ENCODE measurements around the gene MRRF. TPM values are rescaled to one million over a fixed set of nuclear protein-coding genes. Genes with fewer than 3 reads are reported as not detected.

The MRRF gene
- total RNA-seq, 4 donors from 2014 or later = 22.7 to 39.4 (median 38.2) TPM

DNA sequence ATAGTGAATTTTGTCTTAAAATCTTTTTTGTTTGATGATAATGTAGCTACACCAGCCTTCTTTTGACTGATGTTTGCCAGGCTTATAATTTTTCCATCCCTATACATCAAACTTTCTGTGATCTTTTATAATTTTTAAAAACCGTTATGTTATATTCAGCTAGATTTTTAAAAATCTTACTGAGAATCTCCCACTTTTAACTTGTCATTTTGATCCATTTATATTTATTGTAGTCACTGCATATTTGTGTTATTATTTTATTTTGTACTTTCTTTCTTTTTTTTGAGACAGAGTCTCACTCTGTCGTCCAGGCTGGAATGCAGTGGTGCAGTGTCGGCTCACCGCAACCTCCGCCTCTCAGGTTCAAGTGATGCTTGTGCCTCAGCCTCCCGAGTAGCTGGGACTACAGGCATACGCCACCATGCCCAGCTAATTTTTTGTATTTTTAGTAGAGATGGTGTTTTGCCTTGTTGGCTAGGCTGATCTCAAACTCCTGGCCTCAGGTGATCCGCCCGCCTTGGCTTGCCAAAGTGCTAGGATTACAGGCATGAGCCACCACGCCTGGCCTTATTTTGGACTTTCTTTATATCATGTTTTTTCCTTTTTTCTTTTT lies 12.7 kb downstream of the MRRF start:
- Histone ChIP-seq H3K4me3 (no peak overlapping the region), H3K9me3 (peaks cover 0 to 21% (median 7%) of the 10 kb centered on the region in 4 donors), H3K27ac (no peak overlapping the region), H3K36me3 (peaks cover 0 to 65% (median 0%) of the 10 kb centered on the region in 3 donors), H3K27me3 (no peaks in the 10 kb centered on the region), H3K4me1 (peaks cover 0 to 4% (median 0%) of the 10 kb centered on the region in 4 donors)
- 96 to 98% methylated on average over 10 of the region's 10 CpGs for WGBS, 2 donors
- no peak for DNase-seq (ENCODE audit: low spot score in 2 of 2)
- no peak for TF ChIP-seq POLR2A (IDR thresholded peaks at IDR 0.05)
- TF ChIP-seq, protein P1, sequence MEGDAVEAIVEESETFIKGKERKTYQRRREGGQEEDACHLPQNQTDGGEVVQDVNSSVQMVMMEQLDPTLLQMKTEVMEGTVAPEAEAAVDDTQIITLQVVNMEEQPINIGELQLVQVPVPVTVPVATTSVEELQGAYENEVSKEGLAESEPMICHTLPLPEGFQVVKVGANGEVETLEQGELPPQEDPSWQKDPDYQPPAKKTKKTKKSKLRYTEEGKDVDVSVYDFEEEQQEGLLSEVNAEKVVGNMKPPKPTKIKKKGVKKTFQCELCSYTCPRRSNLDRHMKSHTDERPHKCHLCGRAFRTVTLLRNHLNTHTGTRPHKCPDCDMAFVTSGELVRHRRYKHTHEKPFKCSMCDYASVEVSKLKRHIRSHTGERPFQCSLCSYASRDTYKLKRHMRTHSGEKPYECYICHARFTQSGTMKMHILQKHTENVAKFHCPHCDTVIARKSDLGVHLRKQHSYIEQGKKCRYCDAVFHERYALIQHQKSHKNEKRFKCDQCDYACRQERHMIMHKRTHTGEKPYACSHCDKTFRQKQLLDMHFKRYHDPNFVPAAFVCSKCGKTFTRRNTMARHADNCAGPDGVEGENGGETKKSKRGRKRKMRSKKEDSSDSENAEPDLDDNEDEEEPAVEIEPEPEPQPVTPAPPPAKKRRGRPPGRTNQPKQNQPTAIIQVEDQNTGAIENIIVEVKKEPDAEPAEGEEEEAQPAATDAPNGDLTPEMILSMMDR (IDR thresholded peaks at IDR 0.05) = no peak
- TF ChIP-seq EP300 (IDR thresholded peaks at IDR 0.05) = no peak

GRCh38 chr9:122281368-122281767 lies 16.7 kb downstream of the MRRF start:
- peaks cover 0 to 4% (median 0%) of the 10 kb centered on the region in 4 donors for H3K4me1 ChIP-seq
- no peak for DNase-seq (ENCODE audit: low spot score in 2 of 2)
- H3K27ac ChIP-seq = no peak overlapping the region
- H3K4me3 ChIP-seq = no peak overlapping the region
- H3K36me3 ChIP-seq = peaks cover 0 to 56% (median 12%) of the 10 kb centered on the region in 3 donors
- TF ChIP-seq, protein P1 (IDR thresholded peaks at IDR 0.05) = no peak
- TF ChIP-seq EP300 (IDR thresholded peaks at IDR 0.05) (no peak), POLR2A (IDR thresholded peaks at IDR 0.05) (no peak)
- 79 to 82% methylated on average over 5 of the region's 5 CpGs for WGBS, 2 donors
- H3K9me3 ChIP-seq = peaks cover 0 to 17% (median 6%) of the 10 kb centered on the region in 4 donors
- no peaks in the 10 kb centered on the region for H3K27me3 ChIP-seq

- Histone ChIP-seq H3K36me3 (peaks cover 0 to 76% (median 24%) of the 10 kb centered on the region in 3 donors), H3K27ac (no peak overlapping the region), H3K4me3 (no peak overlapping the region), H3K9me3 (no peaks in the 10 kb centered on the region), H3K4me1 (no peaks in the 10 kb centered on the region), H3K27me3 (no peaks in the 10 kb centered on the region)
- no peak for TF ChIP-seq POLR2A (IDR thresholded peaks at IDR 0.05)
- DNase-seq (ENCODE audit: low spot score in 2 of 2) = no peak
- WGBS, 2 donors = 73 to 74% methylated on average over 1 of the region's 1 CpG
These were observed 22.1 kb downstream of the MRRF start for GRCh38 chr9:122286764-122287163.

GRCh38 chr9:122287214-122287720 lies 22.6 kb downstream of the MRRF start:
- peaks cover 0 to 76% (median 28%) of the 10 kb centered on the region in 3 donors for H3K36me3 ChIP-seq
- DNase-seq (ENCODE audit: low spot score in 2 of 2) = no peak
- TF ChIP-seq EP300 (IDR thresholded peaks at IDR 0.05) = no peak
- TF ChIP-seq, protein P1 (IDR thresholded peaks at IDR 0.05) = no peak
- TF ChIP-seq POLR2A (IDR thresholded peaks at IDR 0.05) = no peak
- no peaks in the 10 kb centered on the region for H3K9me3 ChIP-seq
- no peak overlapping the region for H3K4me3 ChIP-seq
- no peaks in the 10 kb centered on the region for H3K4me1 ChIP-seq
- no peaks in the 10 kb centered on the region for H3K27me3 ChIP-seq
- 65 to 73% methylated on average over 1 of the region's 1 CpG for WGBS, 2 donors
- H3K27ac ChIP-seq = no peak overlapping the region

GRCh38 chr9:122291458-122291857 lies 26.8 kb downstream of the MRRF start:
- Histone ChIP-seq H3K4me1 (no peaks in the 10 kb centered on the region), H3K27me3 (no peaks in the 10 kb centered on the region), H3K9me3 (no peaks in the 10 kb centered on the region), H3K27ac (no peak overlapping the region), H3K36me3 (peaks cover 0 to 91% (median 15%) of the 10 kb centered on the region in 3 donors), H3K4me3 (no peak overlapping the region)
- TF ChIP-seq, protein P1 (IDR thresholded peaks at IDR 0.05) = no peak
- TF ChIP-seq POLR2A (IDR thresholded peaks at IDR 0.05) (no peak), EP300 (IDR thresholded peaks at IDR 0.05) (no peak)
- WGBS, 2 donors = 76 to 77% methylated on average over 3 of the region's 3 CpGs
- DNase-seq (ENCODE audit: low spot score in 2 of 2) = no peak

Measured in tibial nerve (tissue), 4 donors.